Common myeloid progenitor, CD34-positive (primary cell): Measurements from ENCODE around the gene TMA7.
A peak's percentile ranks its signal among the peaks of the same experiment; 100 is the strongest.

Source experiments
- CTCF ChIA-PET: fragments of 350-600 bp; sonication (Branson Sonifier 250); formaldehyde crosslinking; loops from one replicate; lab custom pipeline; 2021; ENCODE audit warnings: antibody characterized with exemption; lab: Charles Lee
- POLR2A ChIA-PET: fragments of 350-600 bp; sonication (Branson Sonifier 250); formaldehyde crosslinking; loops from one replicate; lab custom pipeline; 2021; ENCODE audit warnings: antibody characterized with exemption; lab: Charles Lee
- DNase-seq, 3 donors: peaks; one replicate each; pipeline versions ENCODE4 v3.0.0 to v3.0.0-alpha.2; 2013
- H3K27ac ChIP-seq, 2 experiments: 1 replicate in 1 of 2; 2 replicates in 1 of 2; pipeline ENCODE4 v1.7.0; 2013; ENCODE audit warnings: inconsistent platforms in 2 of 2, low read length in 2 of 2, mild to moderate bottlenecking in 2 of 2, low read depth in 1 of 2, moderate library complexity in 1 of 2; ENCODE audit not compliant: severe bottlenecking in 2 of 2, insufficient read depth in 1 of 2, poor library complexity in 1 of 2
- H3K27me3 ChIP-seq, 5 experiments: replicated peaks in 2 of 5; 1 replicate in 3 of 5; 2 replicates in 2 of 5; pipeline versions ENCODE4 v1.6.1 to v1.7.0; 2013; ENCODE audit warnings: low read length in 4 of 5, mild to moderate bottlenecking in 2 of 5, moderate library complexity in 2 of 5, inconsistent platforms in 1 of 5; ENCODE audit not compliant: insufficient read depth in 5 of 5, control insufficient read depth in 4 of 5
- H3K36me3 ChIP-seq, 4 experiments: 1 replicate in 2 of 4; 2 replicates in 2 of 4; pipeline versions ENCODE4 v1.6.1 to v1.7.0; 2013; ENCODE audit warnings: low read length in 3 of 4, control low read depth in 1 of 4, mild to moderate bottlenecking in 1 of 4; ENCODE audit not compliant: control insufficient read depth in 4 of 4, insufficient read depth in 4 of 4
- H3K4me1 ChIP-seq, 4 experiments: 1 replicate in 3 of 4; 2 replicates in 1 of 4; pipeline versions ENCODE4 v1.6.1 to v1.7.1; 2013; ENCODE audit warnings: low read length in 3 of 4, mild to moderate bottlenecking in 3 of 4, control low read depth in 1 of 4, inconsistent platforms in 1 of 4, moderate library complexity in 1 of 4; ENCODE audit not compliant: control insufficient read depth in 4 of 4, insufficient read depth in 4 of 4; ENCODE audit errors: control extremely low read depth in 1 of 4
- H3K4me3 ChIP-seq, 7 experiments: 1 replicate in 4 of 7; 2 replicates in 3 of 7; pipeline versions ENCODE4 v1.5.1 to v1.7.0; 2013; ENCODE audit warnings: mild to moderate bottlenecking in 7 of 7, low read length in 6 of 7, moderate library complexity in 6 of 7, inconsistent platforms in 2 of 7, low read depth in 2 of 7, control low read depth in 1 of 7; ENCODE audit not compliant: insufficient read depth in 4 of 7, control insufficient read depth in 1 of 7; ENCODE audit errors: extremely low read depth in 1 of 7
- H3K9me3 ChIP-seq, 5 experiments: 1 replicate in 4 of 5; 2 replicates in 1 of 5; pipeline versions ENCODE4 v1.6.1 to v1.7.1; 2013; ENCODE audit warnings: low read length in 4 of 5, mild to moderate bottlenecking in 2 of 5, inconsistent platforms in 1 of 5, low read depth in 1 of 5, moderate library complexity in 1 of 5; ENCODE audit not compliant: control insufficient read depth in 4 of 5, insufficient read depth in 2 of 5; ENCODE audit errors: control extremely low read depth in 1 of 5
- WGBS: methylation state at CpG from one replicate; pipeline ENCODE4 v1.1.5; 2013; ENCODE audit not compliant: insufficient coverage; 5-methylcytosine and 5-hydroxymethylcytosine counted together

Gene TMA7

DNA sequence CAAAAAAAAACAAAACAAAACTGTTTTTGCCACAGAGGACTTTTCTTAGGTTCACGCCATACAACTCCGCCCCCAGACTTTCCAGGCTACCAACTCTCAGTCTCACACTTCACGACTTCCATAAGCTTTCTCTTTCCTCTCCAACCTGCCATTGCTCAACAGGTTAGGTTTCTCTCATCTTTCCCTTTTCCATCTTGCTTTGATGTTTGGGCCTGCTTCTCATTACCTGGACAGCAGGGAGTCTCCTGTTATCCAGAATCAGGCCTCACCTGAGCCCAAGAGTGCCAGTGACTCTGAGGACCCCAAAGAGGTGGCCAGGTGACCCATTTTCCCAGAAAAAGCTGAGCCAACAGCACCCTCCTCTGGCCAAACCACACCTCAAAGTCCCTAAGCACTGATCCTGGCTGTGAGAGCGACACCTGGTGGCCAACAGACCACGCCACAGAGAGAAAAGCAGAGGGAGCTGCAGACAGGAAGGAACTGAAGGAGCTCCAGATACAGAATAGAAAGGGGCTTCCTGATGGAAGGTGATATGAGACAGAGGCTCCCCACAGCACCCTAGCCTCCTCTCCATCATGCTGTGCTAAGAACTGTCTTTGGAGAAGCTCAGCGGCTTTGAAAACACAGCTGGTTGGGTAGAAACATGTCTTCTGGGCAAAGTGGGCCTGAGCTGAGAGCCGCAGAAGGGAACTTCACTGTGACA, 4.1 kb upstream of the TMA7 start:
- CTCF ChIA-PET: interaction anchor here (0.7 to 9.8 kb wide), 69 partner anchors 9 to 254 kb away, joined by 3 to 164 read pairs (median 4); partner anchors contain the start of genes ATRIP, CDC25A, SHISA5 and ZNF589
- peaks cover 0 to 26% (median 13%) of the 10 kb centered on the region in 4 experiments for H3K4me1 ChIP-seq

GRCh38 chr3:48436477-48436787, 3.6 kb upstream of the TMA7 start:
- ChIA-PET CTCF (interaction anchor here (0.7 to 9.8 kb wide), 63 partner anchors 8 to 254 kb away, joined by 3 to 164 read pairs (median 5); partner anchors contain the start of genes ATRIP, CDC25A, SHISA5 and ZNF589), POLR2A (interaction anchor here (1.1 to 1.3 kb wide), 3 partner anchors 10 to 163 kb away, joined by 3 to 8 read pairs (median 5); partner anchors contain the start of gene ATRIP)
- Histone ChIP-seq H3K27ac (no peak overlapping the region), H3K4me3 (no peak overlapping the region), H3K36me3 (peaks cover 2 to 35% (median 14%) of the 10 kb centered on the region in 4 experiments), H3K4me1 (peaks cover 5 to 31% (median 17%) of the 10 kb centered on the region in 4 experiments), H3K27me3 (no peaks in the 10 kb centered on the region), H3K9me3 (no peaks in the 10 kb centered on the region)
- no peak for DNase-seq
- WGBS: 33% methylated on average over 1 of the region's 1 CpG

More for the DNA sequence above, 4.1 kb upstream of the TMA7 start:
- POLR2A ChIA-PET: interaction anchor here (0.7 to 1.3 kb wide), 4 partner anchors 10 to 162 kb away, joined by 3 to 8 read pairs (median 4); partner anchors contain the start of gene ATRIP
- H3K27me3 ChIP-seq: no peaks in the 10 kb centered on the region
- no peak overlapping the region for H3K4me3 ChIP-seq
- DNase-seq: peak; percentile 86 to 92 (median 87)
- 45% methylated on average over 7 of the region's 7 CpGs for WGBS
- H3K9me3 ChIP-seq: no peaks in the 10 kb centered on the region
- no peak overlapping the region for H3K27ac ChIP-seq
- peaks cover 2 to 38% (median 14%) of the 10 kb centered on the region in 4 experiments for H3K36me3 ChIP-seq

DNA sequence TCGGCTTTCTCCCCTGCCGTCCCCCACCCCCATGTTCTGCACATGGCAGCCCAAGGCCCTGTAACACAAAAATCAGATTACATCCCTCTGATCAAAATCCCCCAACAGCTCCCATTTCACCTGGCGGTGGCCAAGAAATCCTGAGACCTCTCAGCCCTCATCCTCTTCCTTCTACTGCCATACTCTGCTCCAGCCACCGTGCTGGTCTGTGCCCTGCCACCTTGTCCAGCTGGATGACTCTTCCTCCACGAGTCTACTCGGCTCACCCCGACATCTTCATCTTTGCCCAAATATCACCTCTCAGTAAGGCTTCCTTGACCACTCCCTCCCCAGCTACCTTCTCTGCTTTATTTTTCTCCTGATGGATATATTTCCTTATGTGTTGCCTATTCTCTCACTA, 3.2 kb upstream of the TMA7 start:
- H3K4me3 ChIP-seq: no peak overlapping the region
- no peak for DNase-seq
- peak overlapping the region in 1 of 2 experiments; percentile 22 for H3K27ac ChIP-seq
- CTCF ChIA-PET: interaction anchor here (0.7 to 9.8 kb wide), 44 partner anchors 8 to 243 kb away, joined by 3 to 164 read pairs (median 6); partner anchors contain the start of genes ATRIP, SHISA5 and ZNF589
- POLR2A ChIA-PET: interaction anchor here (1.3 kb wide), 1 partner anchor 36 kb away, joined by 8 read pairs; no protein-coding TSS in a partner anchor
- H3K36me3 ChIP-seq: peaks cover 5 to 34% (median 17%) of the 10 kb centered on the region in 4 experiments
- no peaks in the 10 kb centered on the region for H3K27me3 ChIP-seq
- no peaks in the 10 kb centered on the region for H3K9me3 ChIP-seq
- peaks cover 8 to 35% (median 21%) of the 10 kb centered on the region in 4 experiments for H3K4me1 ChIP-seq
- WGBS: 99% methylated on average over 6 of the region's 7 CpGs

GRCh38 chr3:48437812-48438211, 2.2 kb upstream of the TMA7 start:
- POLR2A ChIA-PET: no interaction called here
- Histone ChIP-seq H3K27ac (no peak overlapping the region), H3K9me3 (no peaks in the 10 kb centered on the region), H3K36me3 (peaks cover 4 to 32% (median 13%) of the 10 kb centered on the region in 4 experiments), H3K27me3 (no peaks in the 10 kb centered on the region), H3K4me3 (no peak overlapping the region), H3K4me1 (peaks cover 8 to 37% (median 22%) of the 10 kb centered on the region in 4 experiments)
- DNase-seq: no peak
- WGBS: 87% methylated on average over 2 of the region's 4 CpGs
- CTCF ChIA-PET: interaction anchor here (1.1 to 9.8 kb wide), 6 partner anchors 13 to 205 kb away, joined by 3 to 164 read pairs (median 28); partner anchors contain the start of gene SHISA5

DNA sequence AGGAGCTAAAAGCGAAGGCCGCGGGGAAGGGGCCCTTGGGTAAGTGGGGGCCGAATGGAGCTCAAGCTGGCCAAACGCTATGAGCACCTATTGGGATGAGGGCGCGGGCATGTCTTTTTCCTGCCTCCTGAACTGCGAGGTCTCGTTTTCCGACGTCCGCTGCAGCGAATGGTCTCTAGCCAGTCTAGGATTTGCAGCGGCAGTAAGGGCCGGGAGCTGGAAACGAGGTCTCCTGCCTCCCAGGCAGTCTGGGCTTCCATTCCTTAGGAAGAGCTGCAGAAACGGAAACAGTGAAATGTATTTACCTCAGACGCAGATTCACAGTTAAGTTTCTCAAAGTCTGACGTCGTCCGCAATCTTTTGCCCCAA, 517 bp downstream of the TMA7 start:
- DNase-seq: peak in 2 of 3 donors; percentile 11 to 26
- Histone ChIP-seq H3K27ac (peak overlapping the region; percentile 73 to 88), H3K27me3 (no peaks in the 10 kb centered on the region), H3K4me1 (peaks cover 8 to 40% (median 23%) of the 10 kb centered on the region in 4 experiments), H3K4me3 (peak overlapping the region; percentile 71 to 99 (median 87)), H3K36me3 (peaks cover 4 to 23% (median 14%) of the 10 kb centered on the region in 4 experiments), H3K9me3 (no peaks in the 10 kb centered on the region)
- 4% methylated on average over 21 of the region's 21 CpGs for WGBS
- CTCF ChIA-PET: interaction anchor here (0.7 to 2.7 kb wide), 12 partner anchors 11 to 209 kb away, joined by 3 to 24 read pairs (median 3); a partner anchor contains a TSS
- POLR2A ChIA-PET: interaction anchor here (1.1 to 1.4 kb wide), 3 partner anchors 33 to 252 kb away, joined by 3 to 4 read pairs (median 3); partner anchors contain the start of gene CDC25A

- CTCF ChIA-PET: interaction anchor here (0.6 to 1.0 kb wide), 4 partner anchors 25 to 180 kb away, joined by 3 to 4 read pairs (median 3); partner anchors contain the start of gene TMEM89
Measured at GRCh38 chr3:48441940-48442339, 1.9 kb downstream of the TMA7 start.

More at GRCh38 chr3:48441940-48442339, 1.9 kb downstream of the TMA7 start:
- H3K9me3 ChIP-seq: no peaks in the 10 kb centered on the region
- peaks cover 14 to 41% (median 25%) of the 10 kb centered on the region in 4 experiments for H3K4me1 ChIP-seq
- no peak for DNase-seq
- H3K27me3 ChIP-seq: no peaks in the 10 kb centered on the region
- H3K27ac ChIP-seq: peak overlapping the region in 1 of 2 experiments; percentile 88
- WGBS: 83% methylated on average over 4 of the region's 6 CpGs
- peaks cover 4 to 23% (median 14%) of the 10 kb centered on the region in 4 experiments for H3K36me3 ChIP-seq
- H3K4me3 ChIP-seq: peak overlapping the region in 2 of 7 experiments; percentile 84 to 95
- POLR2A ChIA-PET: no interaction called here
